Measurements from ENCODE around the gene KIAA1586. TPM values are rescaled to one million over a fixed set of nuclear protein-coding genes. Genes with fewer than 3 reads are reported as not detected.

KIAA1586 gene
- total and polyA plus RNA-seq, 2 of the 13 experiments (the other 11 are each of a cell fraction or from before 2014, with no cell fraction given): 5.5 to 16.9 TPM

DNA sequence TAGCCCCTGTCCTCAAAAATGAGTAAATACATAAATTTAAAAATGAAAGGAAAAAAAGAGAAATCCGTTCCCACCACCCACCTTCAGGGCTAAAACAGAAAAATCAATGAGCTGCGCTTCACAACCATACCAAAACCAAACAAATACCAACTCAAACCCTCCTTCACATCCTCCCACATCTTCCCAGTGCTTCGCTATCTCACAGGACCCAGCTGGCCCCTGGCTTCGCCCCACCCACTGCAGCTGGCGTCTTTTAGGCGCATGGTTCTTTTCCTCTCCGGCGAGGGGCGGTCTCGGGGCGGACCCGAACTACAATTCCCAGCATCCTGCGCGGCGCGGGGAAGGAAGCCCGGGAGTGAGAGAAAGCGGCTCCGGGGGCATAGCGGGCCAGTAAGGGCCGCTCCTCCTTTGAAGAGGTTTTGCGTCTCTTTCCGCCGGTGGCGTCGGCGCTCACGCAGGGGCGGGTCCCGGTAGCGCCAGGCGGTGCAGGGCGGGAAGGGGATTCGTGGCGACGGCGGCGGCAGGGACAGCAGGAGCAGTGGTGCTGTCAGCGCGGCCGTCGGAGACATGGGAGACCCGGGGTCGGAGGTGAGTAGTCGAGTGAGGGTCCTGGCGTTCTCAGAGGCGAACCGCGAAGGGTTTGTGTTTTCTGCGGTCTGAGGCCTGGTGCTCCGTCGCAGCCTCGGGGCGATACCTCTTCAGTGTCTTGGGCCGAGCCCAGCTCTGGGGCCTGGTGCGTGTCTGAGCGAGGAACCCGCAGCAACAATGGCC, 43.4 kb downstream of the KIAA1586 start, which contains the start of gene ZNF451 (continued):
- TF ChIP-seq ZNF138 (CRISPR knock-in tag; IDR thresholded peaks at IDR 0.05; ENCODE audit: low read depth) (peak; percentile 72; the same call in 1 of the 2 replicates), TAF15 (IDR thresholded peaks at IDR 0.05; ENCODE audit: low read depth, low read length, poor library complexity, severe bottlenecking) (peak; percentile 35), SAFB2 (CRISPR knock-in tag; IDR thresholded peaks at IDR 0.05; ENCODE audit: borderline replicate concordance, low read depth) (peak; percentile 84; the same call in 1 of the 2 replicates), HOXA3 (CRISPR knock-in tag; IDR thresholded peaks at IDR 0.05) (peak; percentile 94), ZMAT3 (CRISPR knock-in tag; conservative IDR thresholded peaks at IDR 0.05) (peak; percentile 85; the same call in 1 of the 2 replicates), IRF2 (CRISPR knock-in tag; IDR thresholded peaks at IDR 0.05) (peak; percentile 96), HNRNPL (IDR thresholded peaks at IDR 0.05; ENCODE audit: low read depth, low read length) (0 out of 2 replicates have a peak, but pooled peaks have one; percentile 31), NRL (CRISPR knock-in tag; IDR thresholded peaks at IDR 0.05; ENCODE audit: borderline replicate concordance) (peak; percentile 93), PITX1 (CRISPR knock-in tag; IDR thresholded peaks at IDR 0.05) (peak; percentile 92), ZNF670 (CRISPR knock-in tag; IDR thresholded peaks at IDR 0.05; ENCODE audit: borderline replicate concordance) (peak; percentile 84), RFX1 (IDR thresholded peaks at IDR 0.05) (no peak), ZNF121 (CRISPR knock-in tag; IDR thresholded peaks at IDR 0.05) (peak; percentile 47), SATB2 (CRISPR knock-in tag; IDR thresholded peaks at IDR 0.05) (0 out of 2 replicates have a peak, but pooled peaks have one; percentile 67), MEIS1 (CRISPR knock-in tag; IDR thresholded peaks at IDR 0.05; ENCODE audit: borderline replicate concordance) (0 out of 2 replicates have a peak, but pooled peaks have one; percentile 69), ZC3H4 (CRISPR knock-in tag; IDR thresholded peaks at IDR 0.05; ENCODE audit: borderline replicate concordance) (no peak), KDM1A (CRISPR knock-in tag; IDR thresholded peaks at IDR 0.05) (no peak), ETV6 (CRISPR knock-in tag; conservative IDR thresholded peaks at IDR 0.05) (no peak; the same call in 1 of the 2 replicates), MATR3 (CRISPR knock-in tag; IDR thresholded peaks at IDR 0.05) (no peak), AGO2 (optimal IDR thresholded peaks at IDR 0.05; ENCODE audit: low read depth, low read length) (peak; percentile 23), REPIN1 (CRISPR knock-in tag; IDR thresholded peaks at IDR 0.05; ENCODE audit: borderline replicate concordance, low read depth) (peak; percentile 78), RELA (CRISPR knock-in tag; IDR thresholded peaks at IDR 0.05) (0 out of 2 replicates have a peak, but pooled peaks have one; percentile 44)
- TF ChIP-seq, protein P1, sequence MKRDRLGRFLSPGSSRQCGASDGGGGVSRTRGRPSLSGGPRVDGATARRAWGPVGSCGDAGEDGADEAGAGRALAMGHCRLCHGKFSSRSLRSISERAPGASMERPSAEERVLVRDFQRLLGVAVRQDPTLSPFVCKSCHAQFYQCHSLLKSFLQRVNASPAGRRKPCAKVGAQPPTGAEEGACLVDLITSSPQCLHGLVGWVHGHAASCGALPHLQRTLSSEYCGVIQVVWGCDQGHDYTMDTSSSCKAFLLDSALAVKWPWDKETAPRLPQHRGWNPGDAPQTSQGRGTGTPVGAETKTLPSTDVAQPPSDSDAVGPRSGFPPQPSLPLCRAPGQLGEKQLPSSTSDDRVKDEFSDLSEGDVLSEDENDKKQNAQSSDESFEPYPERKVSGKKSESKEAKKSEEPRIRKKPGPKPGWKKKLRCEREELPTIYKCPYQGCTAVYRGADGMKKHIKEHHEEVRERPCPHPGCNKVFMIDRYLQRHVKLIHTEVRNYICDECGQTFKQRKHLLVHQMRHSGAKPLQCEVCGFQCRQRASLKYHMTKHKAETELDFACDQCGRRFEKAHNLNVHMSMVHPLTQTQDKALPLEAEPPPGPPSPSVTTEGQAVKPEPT (CRISPR knock-in tag; IDR thresholded peaks at IDR 0.05; ENCODE audit: low read depth): peak; percentile 84; the same call in 1 of the 2 replicates
- TF ChIP-seq, protein P2, sequence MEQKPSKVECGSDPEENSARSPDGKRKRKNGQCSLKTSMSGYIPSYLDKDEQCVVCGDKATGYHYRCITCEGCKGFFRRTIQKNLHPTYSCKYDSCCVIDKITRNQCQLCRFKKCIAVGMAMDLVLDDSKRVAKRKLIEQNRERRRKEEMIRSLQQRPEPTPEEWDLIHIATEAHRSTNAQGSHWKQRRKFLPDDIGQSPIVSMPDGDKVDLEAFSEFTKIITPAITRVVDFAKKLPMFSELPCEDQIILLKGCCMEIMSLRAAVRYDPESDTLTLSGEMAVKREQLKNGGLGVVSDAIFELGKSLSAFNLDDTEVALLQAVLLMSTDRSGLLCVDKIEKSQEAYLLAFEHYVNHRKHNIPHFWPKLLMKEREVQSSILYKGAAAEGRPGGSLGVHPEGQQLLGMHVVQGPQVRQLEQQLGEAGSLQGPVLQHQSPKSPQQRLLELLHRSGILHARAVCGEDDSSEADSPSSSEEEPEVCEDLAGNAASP (CRISPR knock-in tag; IDR thresholded peaks at IDR 0.05; ENCODE audit: borderline replicate concordance): peak; percentile 82
- TF ChIP-seq, protein P3, sequence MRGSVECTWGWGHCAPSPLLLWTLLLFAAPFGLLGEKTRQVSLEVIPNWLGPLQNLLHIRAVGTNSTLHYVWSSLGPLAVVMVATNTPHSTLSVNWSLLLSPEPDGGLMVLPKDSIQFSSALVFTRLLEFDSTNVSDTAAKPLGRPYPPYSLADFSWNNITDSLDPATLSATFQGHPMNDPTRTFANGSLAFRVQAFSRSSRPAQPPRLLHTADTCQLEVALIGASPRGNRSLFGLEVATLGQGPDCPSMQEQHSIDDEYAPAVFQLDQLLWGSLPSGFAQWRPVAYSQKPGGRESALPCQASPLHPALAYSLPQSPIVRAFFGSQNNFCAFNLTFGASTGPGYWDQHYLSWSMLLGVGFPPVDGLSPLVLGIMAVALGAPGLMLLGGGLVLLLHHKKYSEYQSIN (CRISPR knock-in tag; IDR thresholded peaks at IDR 0.05; ENCODE audit: borderline replicate concordance): no peak
- TF ChIP-seq, protein P4, sequence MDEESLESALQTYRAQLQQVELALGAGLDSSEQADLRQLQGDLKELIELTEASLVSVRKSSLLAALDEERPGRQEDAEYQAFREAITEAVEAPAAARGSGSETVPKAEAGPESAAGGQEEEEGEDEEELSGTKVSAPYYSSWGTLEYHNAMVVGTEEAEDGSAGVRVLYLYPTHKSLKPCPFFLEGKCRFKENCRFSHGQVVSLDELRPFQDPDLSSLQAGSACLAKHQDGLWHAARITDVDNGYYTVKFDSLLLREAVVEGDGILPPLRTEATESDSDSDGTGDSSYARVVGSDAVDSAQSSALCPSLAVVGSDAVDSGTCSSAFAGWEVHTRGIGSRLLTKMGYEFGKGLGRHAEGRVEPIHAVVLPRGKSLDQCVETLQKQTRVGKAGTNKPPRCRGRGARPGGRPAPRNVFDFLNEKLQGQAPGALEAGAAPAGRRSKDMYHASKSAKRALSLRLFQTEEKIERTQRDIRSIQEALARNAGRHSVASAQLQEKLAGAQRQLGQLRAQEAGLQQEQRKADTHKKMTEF (CRISPR knock-in tag; IDR thresholded peaks at IDR 0.05): peak; percentile 90
